Hippocampal formation (tissue), 2 donors: ENCODE measurements around the gene GALNT17.
A peak's percentile ranks its signal among the peaks of the same experiment; 100 is the strongest.
"Not testable (repeated sequence)": the region's sequence is repeated elsewhere in the genome, so short reads cannot be mapped to it uniquely, and the experiment has no call there.

Experiments used
- DNase-seq, 2 donors: peaks; one replicate each; lab custom pipeline; 2025; lab: John Stamatoyannopoulos, UW

Gene GALNT17

GRCh38 chr7:71165708-71166107 lies 33.8 kb downstream of the GALNT17 start:
- no peak for DNase-seq

- no peak for DNase-seq
Measured at GRCh38 chr7:71171476-71171875, 39.5 kb downstream of the GALNT17 start.

- DNase-seq = no peak
Measured at GRCh38 chr7:71173955-71174354, 42.0 kb downstream of the GALNT17 start.

GRCh38 chr7:71182438-71182935 lies 50.5 kb downstream of the GALNT17 start:
- DNase-seq = no peak

- no peak for DNase-seq
Measured at GRCh38 chr7:71184136-71184535, 52.2 kb downstream of the GALNT17 start.

- DNase-seq = no peak
Measured at GRCh38 chr7:71184609-71185008, 52.7 kb downstream of the GALNT17 start.

- DNase-seq = no peak
Measured at GRCh38 chr7:71186535-71187057, 54.7 kb downstream of the GALNT17 start.

GRCh38 chr7:71191771-71192170 lies 59.8 kb downstream of the GALNT17 start:
- DNase-seq = no peak

- DNase-seq = no peak
Measured at GRCh38 chr7:71193099-71193810, 61.3 kb downstream of the GALNT17 start.

GRCh38 chr7:71198391-71198790 lies 66.4 kb downstream of the GALNT17 start:
- DNase-seq = no peak

- DNase-seq = no peak
Measured at GRCh38 chr7:71198887-71199286, 66.9 kb downstream of the GALNT17 start.

GRCh38 chr7:71206184-71206583 lies 74.2 kb downstream of the GALNT17 start:
- DNase-seq = no peak

GRCh38 chr7:71208881-71209280 lies 76.9 kb downstream of the GALNT17 start:
- DNase-seq = peak in 1 of 2 donors; percentile 27

GRCh38 chr7:71209484-71209883 lies 77.5 kb downstream of the GALNT17 start:
- not testable (repeated sequence) for DNase-seq

GRCh38 chr7:71210220-71210619 lies 78.3 kb downstream of the GALNT17 start:
- DNase-seq = no peak

- not testable (repeated sequence) for DNase-seq
Measured at GRCh38 chr7:71212433-71212832, 80.5 kb downstream of the GALNT17 start.

- no peak for DNase-seq
Measured at GRCh38 chr7:71216211-71216610, 84.3 kb downstream of the GALNT17 start.

- DNase-seq = no peak
Measured at GRCh38 chr7:71220210-71220695, 88.3 kb downstream of the GALNT17 start.

- DNase-seq = no peak
Measured at GRCh38 chr7:71221049-71221448, 89.1 kb downstream of the GALNT17 start.

- no peak for DNase-seq
Measured at GRCh38 chr7:71221549-71221948, 89.6 kb downstream of the GALNT17 start.

- no peak for DNase-seq
Measured at GRCh38 chr7:71227126-71227525, 95.2 kb downstream of the GALNT17 start.

GRCh38 chr7:71229148-71229547 lies 97.2 kb downstream of the GALNT17 start:
- no peak for DNase-seq

GRCh38 chr7:71229699-71230098 lies 97.8 kb downstream of the GALNT17 start:
- no peak for DNase-seq

GRCh38 chr7:71235253-71235652 lies 103.3 kb downstream of the GALNT17 start:
- no peak for DNase-seq
